Pulmonary artery endothelial cell (primary cell): ENCODE measurements around the gene ARHGAP6. TPM values are rescaled to one million over a fixed set of nuclear protein-coding genes. Genes with fewer than 3 reads are reported as not detected.

Source experiments
- DNase-seq: peaks from one replicate; pipeline ENCODE4 v3.0.0-alpha.2; 2011; ENCODE audit warnings: low read depth, low spot score
- total RNA-seq: library from RNA; depleted of rRNA; stranded (reverse); fragments of >200 nt; gene quantifications from 2 replicates; pipeline ENCODE4 v1.2.3, GENCODE V29; 2014

The ARHGAP6 gene
- total RNA-seq, 1 donor from 2014 or later, result 0.86 TPM

- no peak for DNase-seq
Observed at GRCh38 chrX:11319806-11320520, 345.8 kb downstream of the ARHGAP6 start.

- DNase-seq, result no peak
Observed at GRCh38 chrX:11311706-11312105, 354.0 kb downstream of the ARHGAP6 start.

GRCh38 chrX:11309220-11309619 lies 356.5 kb downstream of the ARHGAP6 start:
- no peak for DNase-seq

GRCh38 chrX:11305641-11306040 lies 360.1 kb downstream of the ARHGAP6 start:
- DNase-seq, result no peak

GRCh38 chrX:11304829-11305228 lies 360.9 kb downstream of the ARHGAP6 start:
- DNase-seq, result no peak

GRCh38 chrX:11298600-11298999 lies 367.1 kb downstream of the ARHGAP6 start:
- no peak for DNase-seq

GRCh38 chrX:11296051-11296450 lies 369.7 kb downstream of the ARHGAP6 start:
- DNase-seq, result no peak

- DNase-seq, result no peak
Observed at GRCh38 chrX:11293113-11293512, 372.6 kb downstream of the ARHGAP6 start, which contains the start of gene AMELX. Gene AMELX, plus strand, starts transcription at chrX:11293413. Its CDS starts 1,376 bp downstream, at chrX:11294789.

GRCh38 chrX:11290416-11291102 lies 375.2 kb downstream of the ARHGAP6 start:
- DNase-seq, result no peak

GRCh38 chrX:11287505-11287904 lies 378.2 kb downstream of the ARHGAP6 start:
- no peak for DNase-seq

GRCh38 chrX:11285651-11286050 lies 380.1 kb downstream of the ARHGAP6 start:
- no peak for DNase-seq

GRCh38 chrX:11282043-11282442 lies 383.7 kb downstream of the ARHGAP6 start:
- DNase-seq, result no peak

- DNase-seq, result no peak
Observed at GRCh38 chrX:11273544-11273943, 392.2 kb downstream of the ARHGAP6 start.

- DNase-seq, result no peak
Observed at GRCh38 chrX:11272863-11273262, 392.9 kb downstream of the ARHGAP6 start.

- no peak for DNase-seq
Observed at GRCh38 chrX:11272290-11272689, 393.4 kb downstream of the ARHGAP6 start.

- DNase-seq, result no peak
Observed at GRCh38 chrX:11269996-11270395, 395.7 kb downstream of the ARHGAP6 start.

- no peak for DNase-seq
Observed at GRCh38 chrX:11269006-11269405, 396.7 kb downstream of the ARHGAP6 start.

- no peak for DNase-seq
Observed at GRCh38 chrX:11267425-11267824, 398.3 kb downstream of the ARHGAP6 start.

GRCh38 chrX:11266573-11267003 lies 399.1 kb downstream of the ARHGAP6 start:
- no peak for DNase-seq

GRCh38 chrX:11265352-11265751 lies 400.4 kb downstream of the ARHGAP6 start:
- no peak for DNase-seq

- no peak for DNase-seq
Observed at GRCh38 chrX:11264925-11265324, 400.8 kb downstream of the ARHGAP6 start.

GRCh38 chrX:11261260-11261659 lies 404.5 kb downstream of the ARHGAP6 start:
- no peak for DNase-seq

GRCh38 chrX:11259437-11259836 lies 406.3 kb downstream of the ARHGAP6 start:
- DNase-seq, result no peak
